OCI-LY1 (cell line): ENCODE measurements around the gene DLX3.

Experiments used
- H2AFZ ChIP-seq: fragments of 200-600 bp; sonication (generic), shearing (Covaris generic); 2 replicates; pipeline ENCODE4 v1.6.0; 2014; ENCODE audit warnings: antibody characterized with exemption, mild to moderate bottlenecking, low read length
- H3F3A ChIP-seq: fragments of 200-600 bp; sonication (generic), shearing (Covaris generic); 2 replicates; pipeline ENCODE4 v1.6.0; 2014; ENCODE audit warnings: mild to moderate bottlenecking, antibody characterized with exemption, low read length, moderate library complexity; ENCODE audit not compliant: insufficient read depth
- H3K27ac ChIP-seq: fragments of 200-600 bp; sonication (generic); 2 replicates; pipeline ENCODE4 v1.5.1; 2014; ENCODE audit warnings: low read length, mixed run types, mild to moderate bottlenecking, low read depth; ENCODE audit not compliant: poor library complexity, severe bottlenecking
- H3K27me3 ChIP-seq: fragments of 200-600 bp; sonication (generic); 2 replicates; pipeline ENCODE4 v1.6.0; 2014; ENCODE audit warnings: antibody characterized with exemption, mild to moderate bottlenecking, low read length, moderate library complexity; ENCODE audit not compliant: insufficient read depth
- H3K36me3 ChIP-seq: fragments of 200-600 bp; sonication (generic); 2 replicates; pipeline ENCODE4 v1.6.1; 2014; ENCODE audit warnings: mild to moderate bottlenecking, antibody characterized with exemption, low read length, moderate library complexity, mixed read lengths; ENCODE audit not compliant: insufficient read depth
- H3K4me1 ChIP-seq: fragments of 200-600 bp; sonication (generic); 2 replicates; pipeline ENCODE4 v1.5.1; 2014; ENCODE audit warnings: mild to moderate bottlenecking, low read length, moderate library complexity; ENCODE audit not compliant: insufficient read depth, severe bottlenecking
- H3K4me2 ChIP-seq: fragments of 200-600 bp; sonication (generic), shearing (Covaris generic); 2 replicates; pipeline ENCODE4 v1.6.1; 2014; ENCODE audit warnings: low read length
- H3K4me3 ChIP-seq: fragments of 200-600 bp; sonication (generic); 2 replicates; pipeline ENCODE4 v1.5.1; 2014; ENCODE audit warnings: low read length, low read depth, mild to moderate bottlenecking, mixed read lengths; ENCODE audit not compliant: poor library complexity, severe bottlenecking
- H3K79me2 ChIP-seq: fragments of 200-600 bp; shearing (Covaris generic); 2 replicates; pipeline ENCODE4 v1.6.1; 2016; ENCODE audit warnings: mixed run types, low read length, mixed read lengths; ENCODE audit not compliant: insufficient read depth
- H3K9ac ChIP-seq: fragments of 200-600 bp; sonication (generic), shearing (Covaris generic); 2 replicates; pipeline ENCODE4 v1.6.1; 2014; ENCODE audit warnings: mild to moderate bottlenecking, low read length, mixed read lengths
- H3K9me2 ChIP-seq: fragments of 200-600 bp; sonication (generic), shearing (Covaris generic); 2 replicates; pipeline ENCODE4 v1.6.1; 2014; ENCODE audit warnings: low read depth, mild to moderate bottlenecking, low read length, mixed read lengths
- H3K9me3 ChIP-seq: fragments of 200-600 bp; shearing (Covaris generic); 2 replicates; pipeline ENCODE4 v1.6.1; 2014; ENCODE audit warnings: low read length, mixed read lengths
- H4K20me1 ChIP-seq: fragments of 200-600 bp; sonication (generic), shearing (Covaris generic); 2 replicates; pipeline ENCODE4 v1.6.0; 2016; ENCODE audit warnings: mild to moderate bottlenecking, low read length; ENCODE audit not compliant: insufficient read depth
- EZH2 ChIP-seq: fragments of 200-600 bp; sonication (generic), shearing (Covaris generic); IDR thresholded peaks from 2 replicates; pipeline ENCODE4 v1.8.0; 2017; ENCODE audit warnings: borderline replicate concordance, mixed run types, mild to moderate bottlenecking, antibody characterized with exemption, low read length, moderate library complexity, mixed read lengths
- TF ChIP-seq, protein P1 (sequence below): fragments of 200-600 bp; sonication (generic), shearing (Covaris generic); IDR thresholded peaks from 2 replicates; pipeline ENCODE4 v1.5.1; 2017; ENCODE audit warnings: mild to moderate bottlenecking, antibody characterized with exemption, low read length, moderate library complexity, mixed read lengths

DLX3 gene

GRCh38 chr17:49971199-49971847 lies 23.7 kb downstream of the DLX3 start:
- Histone ChIP-seq H3K27me3 (peaks cover 13% of the 10 kb centered on the region; the same call in 1 of the 2 replicates), H3K4me3 (no peak overlapping the region)

GRCh38 chr17:49970498-49970897 lies 24.5 kb downstream of the DLX3 start:
- no peaks in the 10 kb centered on the region for H3K9me2 ChIP-seq
- no peak for TF ChIP-seq EZH2
- TF ChIP-seq, protein P1, sequence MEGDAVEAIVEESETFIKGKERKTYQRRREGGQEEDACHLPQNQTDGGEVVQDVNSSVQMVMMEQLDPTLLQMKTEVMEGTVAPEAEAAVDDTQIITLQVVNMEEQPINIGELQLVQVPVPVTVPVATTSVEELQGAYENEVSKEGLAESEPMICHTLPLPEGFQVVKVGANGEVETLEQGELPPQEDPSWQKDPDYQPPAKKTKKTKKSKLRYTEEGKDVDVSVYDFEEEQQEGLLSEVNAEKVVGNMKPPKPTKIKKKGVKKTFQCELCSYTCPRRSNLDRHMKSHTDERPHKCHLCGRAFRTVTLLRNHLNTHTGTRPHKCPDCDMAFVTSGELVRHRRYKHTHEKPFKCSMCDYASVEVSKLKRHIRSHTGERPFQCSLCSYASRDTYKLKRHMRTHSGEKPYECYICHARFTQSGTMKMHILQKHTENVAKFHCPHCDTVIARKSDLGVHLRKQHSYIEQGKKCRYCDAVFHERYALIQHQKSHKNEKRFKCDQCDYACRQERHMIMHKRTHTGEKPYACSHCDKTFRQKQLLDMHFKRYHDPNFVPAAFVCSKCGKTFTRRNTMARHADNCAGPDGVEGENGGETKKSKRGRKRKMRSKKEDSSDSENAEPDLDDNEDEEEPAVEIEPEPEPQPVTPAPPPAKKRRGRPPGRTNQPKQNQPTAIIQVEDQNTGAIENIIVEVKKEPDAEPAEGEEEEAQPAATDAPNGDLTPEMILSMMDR = no peak
- no peak overlapping the region for H2AFZ ChIP-seq
- H3K4me2 ChIP-seq = no peak overlapping the region
- no peaks in the 10 kb centered on the region for H3K36me3 ChIP-seq
- no peaks in the 10 kb centered on the region; the same call in 1 of the 2 replicates for H3F3A ChIP-seq
- H3K27me3 ChIP-seq = peaks cover 13% of the 10 kb centered on the region; the same call in 1 of the 2 replicates
- no peaks in the 10 kb centered on the region for H3K9me3 ChIP-seq
- H3K9ac ChIP-seq = no peak overlapping the region
- no peak overlapping the region for H3K4me3 ChIP-seq
- peaks cover 11% of the 10 kb centered on the region for H3K4me1 ChIP-seq
- no peak overlapping the region for H3K27ac ChIP-seq
- no peaks in the 10 kb centered on the region for H3K79me2 ChIP-seq
- H4K20me1 ChIP-seq = no peaks in the 10 kb centered on the region

More at GRCh38 chr17:49971199-49971847, 23.7 kb downstream of the DLX3 start:
- Histone ChIP-seq H3F3A (no peaks in the 10 kb centered on the region; the same call in 1 of the 2 replicates), H4K20me1 (no peaks in the 10 kb centered on the region), H3K9ac (no peak overlapping the region), H3K9me2 (no peaks in the 10 kb centered on the region), H3K4me2 (no peak overlapping the region), H3K79me2 (no peaks in the 10 kb centered on the region), H3K36me3 (no peaks in the 10 kb centered on the region), H3K9me3 (no peaks in the 10 kb centered on the region), H2AFZ (no peak overlapping the region), H3K4me1 (peaks cover 11% of the 10 kb centered on the region), H3K27ac (no peak overlapping the region)
- TF ChIP-seq EZH2 = no peak
- TF ChIP-seq, protein P1 = no peak

GRCh38 chr17:49969795-49970389 lies 25.1 kb downstream of the DLX3 start:
- H3K79me2 ChIP-seq = no peaks in the 10 kb centered on the region
- no peaks in the 10 kb centered on the region for H3K9me3 ChIP-seq
- no peaks in the 10 kb centered on the region for H3K9me2 ChIP-seq
- TF ChIP-seq, protein P1 = no peak
- no peak for TF ChIP-seq EZH2
- H3K9ac ChIP-seq = no peak overlapping the region
- no peaks in the 10 kb centered on the region; the same call in 1 of the 2 replicates for H3F3A ChIP-seq
- H3K27ac ChIP-seq = no peak overlapping the region
- no peaks in the 10 kb centered on the region for H4K20me1 ChIP-seq
- no peak overlapping the region for H2AFZ ChIP-seq
- peaks cover 12% of the 10 kb centered on the region; the same call in 1 of the 2 replicates for H3K27me3 ChIP-seq
- H3K4me3 ChIP-seq = peak overlapping the region; percentile 81
- no peaks in the 10 kb centered on the region for H3K36me3 ChIP-seq
- peak overlapping the region; percentile 97 for H3K4me2 ChIP-seq
- peaks cover 11% of the 10 kb centered on the region for H3K4me1 ChIP-seq
